DMS53 treated with DMSO at 0.1 percent for 48 hours (cell line): ENCODE measurements around the gene TUBGCP5.

Source experiments
- DNase-seq: peaks from one replicate; lab custom pipeline; 2025; ENCODE audit not compliant: unreplicated experiment; lab: John Stamatoyannopoulos, UW

TUBGCP5 gene

DNA sequence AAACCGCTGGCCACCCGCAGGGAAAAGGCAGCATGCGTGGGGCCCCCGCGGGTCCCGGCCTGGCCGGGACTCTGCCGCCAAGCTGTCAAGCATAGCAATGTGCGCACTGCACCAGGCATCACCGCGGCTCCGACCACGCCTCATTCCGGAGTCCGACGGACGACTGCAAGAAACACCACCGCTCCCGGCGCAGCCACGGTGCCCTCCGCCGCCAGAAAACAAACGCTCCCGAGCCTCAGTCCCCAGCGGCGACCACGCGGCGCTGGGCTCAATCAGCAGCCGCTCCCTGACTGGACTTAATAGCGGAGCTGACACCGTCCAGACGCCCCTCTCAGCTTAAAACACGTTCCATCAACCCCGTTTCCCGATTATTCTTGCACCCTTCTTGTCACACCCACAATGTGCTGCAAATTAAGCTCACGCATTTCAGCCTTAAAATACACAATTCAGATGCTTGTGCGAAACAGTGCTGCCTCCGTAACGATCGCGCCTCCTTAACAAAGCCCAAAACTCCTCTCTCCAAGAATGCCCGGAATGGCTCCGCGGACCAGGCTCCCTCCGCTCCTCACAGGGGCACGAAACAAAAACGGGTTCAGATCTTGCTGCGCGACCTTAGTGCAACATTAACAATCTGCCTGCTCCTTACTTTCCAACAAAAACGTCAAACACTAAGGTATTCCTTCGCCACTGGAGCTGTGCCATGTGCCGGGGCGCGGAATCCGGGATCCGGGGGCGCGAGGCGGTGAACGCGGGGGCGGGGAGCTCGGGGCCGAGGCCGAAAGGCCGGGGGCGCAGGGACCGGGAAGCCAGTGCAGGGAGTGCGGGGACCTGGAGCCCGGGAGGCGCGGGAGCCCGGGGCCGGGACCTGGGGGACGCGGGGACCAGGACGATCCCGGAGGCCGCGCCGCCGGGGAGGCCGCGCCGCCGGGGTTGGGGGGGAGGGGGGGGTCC, 59.9 kb downstream of the TUBGCP5 start:
- DNase-seq, result peak; percentile 31

- peak; percentile 31 for DNase-seq
Observed at GRCh38 chr15:22978691-22979237, 60.6 kb downstream of the TUBGCP5 start.

- DNase-seq, result no peak
Observed at GRCh38 chr15:22974745-22975144, 64.6 kb downstream of the TUBGCP5 start.

- no peak for DNase-seq
Observed at GRCh38 chr15:22973987-22974386, 65.4 kb downstream of the TUBGCP5 start.

DNA sequence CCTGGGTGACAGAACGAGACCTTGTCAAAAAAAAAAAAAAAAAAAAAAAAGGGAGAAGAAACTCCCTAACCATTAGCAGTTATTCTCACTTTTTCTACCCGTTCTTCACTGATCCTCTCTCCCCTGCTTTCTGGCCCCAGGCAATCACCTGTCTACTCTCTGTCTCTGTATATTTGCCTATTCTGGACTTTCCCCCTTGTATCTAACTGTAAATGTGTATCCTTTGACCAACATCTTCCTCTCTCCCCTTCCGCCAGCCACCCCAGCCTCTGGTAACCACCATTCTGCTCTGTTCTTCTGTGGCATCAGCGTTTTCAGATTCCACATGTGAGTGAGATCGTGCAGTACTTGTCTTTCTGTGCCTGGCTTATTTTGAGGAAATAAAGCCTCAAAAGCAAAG, 66.1 kb downstream of the TUBGCP5 start:
- no peak for DNase-seq

GRCh38 chr15:22969489-22969888, 69.9 kb downstream of the TUBGCP5 start:
- DNase-seq, result no peak

DNA sequence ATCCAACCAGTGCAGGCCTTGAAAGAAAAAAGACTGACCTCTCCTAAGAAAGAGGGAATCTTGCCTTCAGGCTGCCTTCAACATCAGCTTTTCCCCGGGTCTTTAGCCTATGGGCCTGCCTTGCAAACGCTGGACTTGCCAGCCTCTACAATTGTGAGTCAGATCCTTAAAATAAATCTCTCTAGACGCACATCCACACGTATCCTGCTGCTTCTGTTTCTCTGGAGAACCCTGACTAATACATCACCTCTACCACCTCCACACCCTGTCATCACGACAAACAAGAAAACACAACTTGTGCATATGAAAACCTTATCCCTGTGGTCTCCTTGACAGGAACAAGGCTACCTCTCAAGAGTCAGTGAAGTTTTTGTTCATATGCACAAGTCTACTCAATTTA, 71.0 kb downstream of the TUBGCP5 start:
- DNase-seq, result no peak

DNA sequence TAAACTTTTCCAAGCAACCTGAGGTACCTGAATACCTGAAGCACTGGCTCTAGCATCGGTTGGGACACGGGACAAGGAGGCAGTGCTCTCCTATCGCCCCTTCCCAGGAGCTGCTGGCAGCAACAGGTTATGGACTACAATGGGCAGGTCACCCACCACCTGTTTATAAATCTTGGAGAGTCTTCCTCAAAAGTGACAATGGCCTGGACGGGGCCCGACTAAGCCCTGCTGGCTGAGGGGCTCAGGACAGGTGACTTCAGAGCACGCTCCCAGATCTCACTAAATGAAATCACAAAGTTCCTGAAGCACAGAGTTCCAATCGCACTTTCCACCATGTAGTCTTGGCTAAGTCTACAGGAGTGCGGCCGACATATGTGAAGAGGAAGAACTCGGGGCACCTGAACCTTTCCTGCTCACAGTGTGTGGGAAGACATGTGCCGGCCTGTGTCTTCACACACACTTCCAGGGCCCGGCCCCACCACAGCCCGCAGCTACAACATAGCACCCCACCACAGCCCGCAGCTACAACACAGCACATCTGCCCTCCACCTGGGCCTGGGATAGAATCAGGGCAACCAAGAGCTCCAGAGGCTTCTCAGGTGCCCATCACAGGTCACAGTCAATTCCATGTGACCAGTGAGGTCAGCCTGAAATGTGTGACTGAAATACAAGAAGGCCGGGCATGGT, 72.1 kb downstream of the TUBGCP5 start:
- DNase-seq, result no peak

GRCh38 chr15:22966321-22967083, 72.9 kb downstream of the TUBGCP5 start:
- DNase-seq, result no peak

GRCh38 chr15:22963641-22964040, 75.7 kb downstream of the TUBGCP5 start:
- DNase-seq, result no peak

DNA sequence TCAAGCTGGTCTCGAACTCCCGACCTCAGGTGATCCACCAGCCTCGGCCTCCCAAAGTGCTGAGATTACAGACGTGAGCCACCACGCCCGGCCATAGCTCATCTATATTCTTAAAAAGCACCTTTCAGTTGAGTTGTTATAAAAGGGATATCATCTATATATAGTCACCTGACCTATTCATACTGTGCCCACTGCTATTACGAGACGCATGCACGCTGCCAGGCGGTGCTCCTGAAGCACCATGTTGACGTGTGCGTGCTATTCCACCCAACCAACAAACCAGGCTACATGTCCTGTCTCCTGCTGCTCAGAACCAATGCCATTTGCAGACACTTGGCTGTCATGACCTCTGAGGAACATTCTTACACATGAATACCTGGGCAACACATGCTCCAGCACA, 76.8 kb downstream of the TUBGCP5 start:
- DNase-seq, result no peak

- no peak for DNase-seq
Observed at GRCh38 chr15:22961762-22962161, 77.6 kb downstream of the TUBGCP5 start.

DNA sequence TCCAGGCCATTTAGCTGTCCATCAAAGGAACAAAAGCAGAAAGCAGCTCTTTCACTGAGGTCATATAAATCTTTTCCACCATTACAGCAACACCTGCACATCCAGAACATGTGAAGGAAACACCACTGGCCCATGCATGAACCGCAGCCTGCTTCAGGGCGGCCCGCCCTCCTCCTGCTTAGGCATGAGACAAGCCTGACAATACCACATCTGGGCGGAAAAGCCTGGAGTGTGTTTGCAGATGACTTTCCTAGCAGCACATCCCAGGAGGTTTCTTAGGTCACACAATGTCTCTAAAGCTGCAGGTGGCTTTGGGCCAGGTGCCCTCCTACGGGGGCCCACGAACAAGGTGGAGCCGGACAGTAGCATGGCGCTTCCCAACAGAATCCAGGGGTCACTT, 78.8 kb downstream of the TUBGCP5 start:
- DNase-seq, result no peak

DNA sequence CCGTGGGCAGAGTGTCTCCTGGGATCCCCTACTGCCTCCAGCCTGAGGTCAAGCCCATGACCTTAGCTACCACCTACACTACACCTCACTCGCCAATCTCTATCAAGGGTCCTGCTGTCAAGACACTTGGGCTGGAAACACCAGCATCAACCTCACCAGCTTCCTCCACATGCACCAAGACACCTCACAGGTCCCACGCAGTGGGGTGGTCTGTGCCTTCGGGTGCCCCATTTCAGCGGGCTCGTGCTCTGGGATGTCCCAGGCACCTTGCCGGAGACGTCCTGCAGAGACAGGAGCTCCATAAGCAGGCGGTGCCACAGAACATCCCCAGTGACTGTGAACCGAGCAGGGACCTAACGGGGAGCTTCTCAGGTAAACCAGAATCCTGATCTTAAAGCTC, 79.2 kb downstream of the TUBGCP5 start:
- DNase-seq, result no peak

DNA sequence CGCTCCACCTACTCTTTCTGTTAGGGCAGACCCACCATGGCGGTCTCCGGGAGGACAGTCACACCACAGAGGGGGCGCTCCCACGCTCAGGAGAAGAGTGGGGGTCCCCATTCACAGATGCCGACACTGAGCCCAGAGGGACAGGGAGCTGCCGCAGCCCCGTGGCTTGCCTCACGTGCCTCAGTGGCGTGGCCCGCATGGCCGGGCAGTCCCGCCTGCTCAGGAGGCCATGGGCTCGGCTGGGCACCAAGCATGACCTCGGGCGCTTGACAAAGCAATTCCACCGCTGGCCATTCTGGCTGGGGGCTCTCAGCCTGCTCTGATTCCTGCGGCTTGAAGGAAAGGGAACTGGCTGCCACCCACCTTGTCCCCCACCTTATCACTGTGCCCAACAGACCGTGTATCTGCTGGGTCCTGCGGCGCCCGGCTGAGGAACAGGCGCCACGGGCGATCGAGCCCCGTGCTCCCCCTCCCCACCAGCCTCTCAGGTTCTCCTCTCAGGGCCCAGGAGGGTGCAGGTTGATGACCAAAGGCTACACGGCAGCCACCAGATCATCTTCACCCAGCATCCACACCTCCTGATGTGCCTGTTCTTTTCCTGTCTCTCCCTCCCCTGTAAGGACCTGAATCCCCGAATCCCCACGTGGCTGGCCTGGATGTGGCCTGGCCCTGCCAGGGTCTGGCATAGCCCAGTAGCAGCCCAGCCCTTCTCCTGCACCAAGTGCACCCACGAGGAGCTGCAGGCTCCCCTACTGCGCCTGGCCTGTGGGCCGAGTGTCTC, 79.9 kb downstream of the TUBGCP5 start:
- DNase-seq, result no peak

- no peak for DNase-seq
Observed at GRCh38 chr15:22958487-22959280, 80.7 kb downstream of the TUBGCP5 start.

DNA sequence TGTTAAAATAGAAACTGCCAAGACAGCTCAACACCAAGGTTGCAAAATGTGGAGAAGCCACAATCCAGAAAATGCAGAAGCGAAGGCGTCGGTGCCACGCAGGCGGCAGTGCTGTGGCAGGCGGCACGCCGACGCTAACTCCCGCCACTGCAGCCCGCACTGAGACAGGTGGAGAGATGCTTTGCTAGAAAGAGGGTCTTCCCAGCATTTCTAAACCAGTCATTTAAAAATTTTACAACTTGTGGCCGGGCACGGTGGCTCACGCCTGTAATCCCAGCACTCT, 82.5 kb downstream of the TUBGCP5 start:
- DNase-seq, result no peak

- DNase-seq, result no peak
Observed at GRCh38 chr15:22956257-22956977, 83.0 kb downstream of the TUBGCP5 start.

DNA sequence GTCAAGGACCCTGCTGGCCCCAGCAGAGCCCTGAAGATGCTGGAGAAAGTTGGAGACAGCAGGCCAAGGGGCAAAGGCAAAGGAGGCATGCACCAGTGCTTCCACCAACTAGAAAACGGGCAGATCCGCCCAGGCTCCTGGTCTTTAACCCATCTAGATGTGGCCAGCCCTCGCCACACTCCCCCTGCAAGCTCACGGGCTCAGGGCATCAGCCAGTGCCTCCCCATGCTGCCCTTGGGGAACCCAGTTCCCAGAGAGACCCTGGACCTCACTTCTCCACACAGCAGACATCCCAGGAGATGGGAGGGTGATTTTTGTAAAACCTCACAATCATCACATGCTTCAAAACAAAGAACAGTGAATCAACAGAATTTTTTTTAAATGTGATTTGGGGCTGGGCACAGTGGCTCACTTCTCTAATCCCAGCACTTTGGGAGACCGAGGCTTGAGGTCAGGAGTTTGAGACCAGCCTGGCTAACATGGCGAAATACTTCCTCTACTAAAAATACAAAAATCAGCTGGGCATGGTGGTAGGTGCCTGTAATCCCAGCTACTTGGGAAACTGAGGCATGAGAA, 83.7 kb downstream of the TUBGCP5 start:
- DNase-seq, result no peak
